ENCODE results near the gene GMFB.

The GMFB gene

DNA sequence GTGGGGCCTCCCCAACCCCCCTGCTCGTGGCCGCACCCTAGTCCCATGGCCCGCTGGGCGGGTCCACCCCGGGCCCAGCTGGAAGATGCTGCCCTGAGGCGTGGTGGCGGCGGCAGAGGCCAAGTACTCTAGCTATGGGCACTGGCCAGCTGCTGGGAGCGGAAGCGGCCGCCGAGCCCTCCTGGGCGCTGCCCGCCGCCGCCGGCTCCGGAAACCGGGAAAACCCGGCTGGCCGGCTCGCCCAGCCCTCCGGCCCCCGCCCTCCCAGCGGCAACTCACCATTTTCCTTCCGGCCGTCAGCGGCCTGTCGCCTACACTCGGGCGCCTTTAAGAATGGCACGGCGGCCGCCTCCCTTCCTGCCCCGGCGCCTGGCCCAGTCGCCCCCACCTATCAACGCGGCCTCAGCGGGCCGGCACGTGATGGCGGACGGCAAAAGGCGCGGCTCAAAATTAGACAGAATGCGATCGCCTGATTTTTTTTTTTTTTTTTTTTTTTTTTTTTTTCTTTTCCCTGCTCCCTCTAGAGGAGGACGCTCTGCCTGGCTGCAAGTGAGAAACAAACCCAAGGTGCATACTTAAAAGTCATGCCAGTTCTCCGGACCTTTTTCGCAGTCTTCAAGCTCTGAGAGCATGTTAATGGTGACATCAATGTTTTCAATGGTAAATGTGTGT is at the start of gene GMFB:
GMFB (minus strand) TSS at position 335 of the 672 bp plus-strand sequence; CDS start at position 282, 53 bp downstream.
- Mint-ChIP-seq H3K4me1 (ENCODE audit: low read depth) (peaks cover 45% of the 10 kb centered on the region), H3K27ac (peak within 1 kb of the TSS; percentile 92), H3K9me3 (no peaks in the 10 kb centered on the region), H3K4me3 (peak within 1 kb of the TSS; percentile 97), H3K27me3 (ENCODE audit: low read depth) (no peaks in the 10 kb centered on the region), H3K36me3 (ENCODE audit: low read depth) (peaks cover 10% of the 10 kb centered on the region)

DNA sequence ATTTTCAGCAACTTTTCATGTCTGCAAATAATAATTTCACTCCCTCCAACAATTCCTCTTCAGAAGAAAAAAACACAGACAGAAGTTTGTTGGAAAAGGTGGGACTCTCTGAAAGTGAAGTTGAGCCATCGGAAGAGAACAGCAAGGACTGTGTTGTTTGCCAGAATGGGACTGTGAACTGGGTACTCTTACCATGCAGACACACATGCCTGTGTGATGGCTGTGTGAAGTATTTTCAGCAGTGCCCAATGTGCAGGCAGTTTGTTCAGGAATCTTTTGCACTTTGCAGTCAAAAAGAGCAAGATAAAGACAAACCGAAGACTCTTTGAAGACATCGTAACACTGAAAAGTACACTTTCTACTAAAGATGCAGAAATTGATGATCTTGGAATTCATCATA is 49.3 kb upstream of the GMFB start:
- no peaks in the 10 kb centered on the region for H3K4me1 Mint-ChIP-seq (ENCODE audit: low read depth)
- H3K27me3 Mint-ChIP-seq (ENCODE audit: low read depth), result no peaks in the 10 kb centered on the region
- no peak overlapping the region for H3K4me3 Mint-ChIP-seq
- H3K9me3 Mint-ChIP-seq, result no peaks in the 10 kb centered on the region
- peaks cover 4% of the 10 kb centered on the region for H3K36me3 Mint-ChIP-seq (ENCODE audit: low read depth)
- H3K27ac Mint-ChIP-seq, result no peak overlapping the region

DNA sequence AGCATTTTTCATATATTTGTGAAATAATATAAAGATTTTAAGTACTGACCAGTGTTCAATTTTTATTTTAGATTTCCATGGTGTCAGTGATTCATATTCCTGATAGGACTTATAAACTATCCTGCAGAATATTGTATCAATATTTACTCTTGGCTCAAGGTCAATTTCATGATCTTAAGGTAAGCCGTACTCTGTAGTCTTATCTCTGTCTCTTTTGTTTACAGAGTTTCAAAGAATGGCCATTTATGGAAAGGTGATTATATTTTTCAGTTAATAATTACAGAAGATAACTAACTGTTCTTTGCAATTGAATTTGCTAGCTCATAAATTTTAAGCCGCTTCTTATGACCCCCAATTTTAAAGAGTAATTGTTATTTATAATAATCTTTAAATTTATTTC is 48.9 kb upstream of the GMFB start:
- H3K4me3 Mint-ChIP-seq, result no peak overlapping the region
- no peaks in the 10 kb centered on the region for H3K9me3 Mint-ChIP-seq
- no peaks in the 10 kb centered on the region for H3K27me3 Mint-ChIP-seq (ENCODE audit: low read depth)
- no peak overlapping the region for H3K27ac Mint-ChIP-seq
- H3K36me3 Mint-ChIP-seq (ENCODE audit: low read depth), result peaks cover 4% of the 10 kb centered on the region
- peaks cover 2% of the 10 kb centered on the region for H3K4me1 Mint-ChIP-seq (ENCODE audit: low read depth)

DNA sequence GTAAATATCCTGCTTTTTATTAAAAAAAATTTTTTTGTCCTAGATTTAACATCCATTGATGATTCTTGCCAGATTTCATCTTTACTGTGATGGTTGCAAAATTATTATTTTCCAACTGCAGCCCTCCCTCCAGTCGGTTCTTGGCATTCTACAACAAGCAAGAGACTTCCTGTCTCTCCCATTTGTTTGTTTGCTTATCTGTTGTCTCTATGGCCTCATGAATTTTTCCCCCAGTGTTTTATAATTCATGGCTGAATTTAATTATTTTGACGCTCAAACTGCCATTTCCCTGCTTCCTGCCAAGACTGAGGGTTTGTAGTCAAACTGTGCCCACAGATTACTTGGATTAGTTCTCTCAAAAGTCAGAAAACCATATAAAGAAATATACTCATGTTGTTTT is 46.9 kb upstream of the GMFB start:
- Mint-ChIP-seq H3K4me3 (no peak overlapping the region), H3K4me1 (ENCODE audit: low read depth) (peaks cover 2% of the 10 kb centered on the region), H3K27ac (no peak overlapping the region), H3K36me3 (ENCODE audit: low read depth) (peaks cover 4% of the 10 kb centered on the region), H3K27me3 (ENCODE audit: low read depth) (no peaks in the 10 kb centered on the region), H3K9me3 (no peaks in the 10 kb centered on the region)

DNA sequence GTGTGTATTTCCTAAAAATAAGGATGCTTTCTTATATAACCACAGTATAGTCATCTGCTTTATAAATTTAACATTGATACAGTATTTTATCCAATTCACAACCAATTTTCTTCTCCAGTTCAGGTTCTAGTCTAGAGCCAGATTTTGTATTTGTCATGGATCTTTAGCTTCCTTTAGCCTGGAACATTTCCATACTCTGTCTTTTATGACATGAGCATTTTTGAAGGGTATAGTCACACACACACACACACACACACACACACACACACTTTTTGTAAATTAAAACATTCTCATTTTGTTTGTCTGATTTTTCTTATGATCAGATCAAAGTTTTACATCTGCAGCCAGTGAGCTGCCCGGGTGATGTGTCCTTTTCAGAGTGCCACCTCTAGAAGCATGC is 46.3 kb upstream of the GMFB start:
- H3K4me3 Mint-ChIP-seq, result no peak overlapping the region
- H3K36me3 Mint-ChIP-seq (ENCODE audit: low read depth), result peaks cover 4% of the 10 kb centered on the region
- H3K27ac Mint-ChIP-seq, result no peak overlapping the region
- H3K4me1 Mint-ChIP-seq (ENCODE audit: low read depth), result peaks cover 2% of the 10 kb centered on the region
- H3K27me3 Mint-ChIP-seq (ENCODE audit: low read depth), result no peaks in the 10 kb centered on the region
- no peaks in the 10 kb centered on the region for H3K9me3 Mint-ChIP-seq

DNA sequence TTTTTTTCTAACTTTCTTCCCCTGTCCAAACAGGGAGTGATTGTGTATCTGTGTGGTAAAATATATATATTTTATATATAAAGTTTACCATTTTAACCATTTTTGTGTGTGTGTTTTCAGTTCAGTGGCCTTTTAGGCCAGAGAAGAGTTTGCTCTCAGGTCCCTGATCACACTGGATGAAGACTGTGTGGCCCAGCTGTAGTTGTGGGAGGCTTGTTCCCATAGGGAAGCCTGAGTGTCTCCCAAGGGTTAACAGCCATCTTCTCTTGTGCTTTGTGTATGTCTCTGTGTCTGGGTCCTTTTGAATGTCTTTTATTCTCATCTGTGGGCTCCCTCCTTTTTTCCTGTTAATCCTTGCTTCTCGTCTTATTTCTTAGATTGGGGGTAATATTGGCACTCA is 44.3 kb upstream of the GMFB start:
- Mint-ChIP-seq H3K27me3 (ENCODE audit: low read depth) (no peaks in the 10 kb centered on the region), H3K27ac (no peak overlapping the region), H3K4me1 (ENCODE audit: low read depth) (peaks cover 2% of the 10 kb centered on the region), H3K4me3 (no peak overlapping the region), H3K9me3 (no peaks in the 10 kb centered on the region), H3K36me3 (ENCODE audit: low read depth) (peaks cover 4% of the 10 kb centered on the region)

DNA sequence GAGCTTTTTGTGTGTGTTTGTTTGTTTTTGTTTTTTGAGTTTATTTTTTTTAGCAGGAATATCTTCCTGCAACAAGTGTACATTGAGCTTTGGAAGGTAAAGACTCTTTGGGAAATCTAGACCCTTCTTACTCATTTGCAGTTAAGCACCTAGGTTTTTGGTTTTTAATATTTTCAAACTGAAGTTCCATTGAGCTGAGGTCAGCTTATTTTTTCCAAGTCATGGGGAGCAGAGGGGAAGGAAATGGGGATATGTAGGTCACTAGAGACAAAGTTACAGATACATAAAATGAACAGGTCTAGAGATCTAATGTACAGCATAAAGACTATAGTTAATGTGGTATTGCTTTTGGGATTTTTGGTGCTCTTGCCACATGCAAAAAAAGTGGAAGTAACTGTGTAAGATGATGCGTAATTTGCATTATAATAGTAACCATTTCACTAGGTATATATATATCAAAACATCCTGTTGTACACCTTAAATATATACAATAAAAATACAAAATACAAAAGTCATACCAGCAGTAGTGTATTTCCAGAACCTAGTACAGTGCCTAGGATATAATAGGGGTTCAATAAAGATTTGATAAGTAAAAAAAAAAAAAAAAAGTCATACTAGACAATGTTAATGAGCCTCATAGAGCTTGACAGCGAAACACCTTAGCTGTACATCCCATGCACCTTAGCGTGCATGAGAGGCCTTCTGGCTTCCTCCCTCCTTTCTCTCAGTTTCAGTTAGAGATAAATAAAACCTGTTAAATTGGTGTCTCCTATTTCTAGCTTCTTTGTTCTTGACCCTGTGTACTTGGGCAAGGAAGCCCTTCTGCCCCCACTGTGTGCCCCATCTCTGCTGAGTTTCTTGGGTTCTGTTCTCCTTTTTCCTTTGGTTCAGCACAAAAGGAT is 43.6 kb upstream of the GMFB start:
- H3K4me3 Mint-ChIP-seq, result no peak overlapping the region
- no peak overlapping the region for H3K27ac Mint-ChIP-seq
- no peaks in the 10 kb centered on the region for H3K27me3 Mint-ChIP-seq (ENCODE audit: low read depth)
- peaks cover 2% of the 10 kb centered on the region for H3K4me1 Mint-ChIP-seq (ENCODE audit: low read depth)
- H3K36me3 Mint-ChIP-seq (ENCODE audit: low read depth), result peaks cover 4% of the 10 kb centered on the region
- H3K9me3 Mint-ChIP-seq, result no peaks in the 10 kb centered on the region

DNA sequence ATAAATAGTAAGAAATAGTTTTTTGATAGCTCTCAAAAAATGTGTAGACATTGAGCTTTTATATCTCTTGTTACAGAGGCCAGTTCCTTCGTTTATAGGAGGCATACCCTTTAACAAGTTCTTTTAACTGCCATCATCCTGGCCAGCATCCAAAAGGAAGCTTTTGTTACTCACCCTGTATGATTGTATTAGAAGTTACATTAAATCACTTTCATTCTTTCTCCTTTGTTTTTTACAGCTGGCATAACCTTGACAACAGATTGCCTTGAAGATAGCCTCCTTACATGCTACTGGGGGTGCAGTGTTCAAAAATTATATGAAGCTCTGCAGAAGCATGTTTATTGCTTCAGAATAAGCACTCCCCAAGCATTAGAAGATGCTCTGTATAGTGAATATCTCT is 41.0 kb upstream of the GMFB start:
- H3K9me3 Mint-ChIP-seq, result no peaks in the 10 kb centered on the region
- H3K27ac Mint-ChIP-seq, result no peak overlapping the region
- H3K4me1 Mint-ChIP-seq (ENCODE audit: low read depth), result peaks cover 2% of the 10 kb centered on the region
- no peaks in the 10 kb centered on the region for H3K27me3 Mint-ChIP-seq (ENCODE audit: low read depth)
- no peaks in the 10 kb centered on the region for H3K36me3 Mint-ChIP-seq (ENCODE audit: low read depth)
- no peak overlapping the region for H3K4me3 Mint-ChIP-seq

DNA sequence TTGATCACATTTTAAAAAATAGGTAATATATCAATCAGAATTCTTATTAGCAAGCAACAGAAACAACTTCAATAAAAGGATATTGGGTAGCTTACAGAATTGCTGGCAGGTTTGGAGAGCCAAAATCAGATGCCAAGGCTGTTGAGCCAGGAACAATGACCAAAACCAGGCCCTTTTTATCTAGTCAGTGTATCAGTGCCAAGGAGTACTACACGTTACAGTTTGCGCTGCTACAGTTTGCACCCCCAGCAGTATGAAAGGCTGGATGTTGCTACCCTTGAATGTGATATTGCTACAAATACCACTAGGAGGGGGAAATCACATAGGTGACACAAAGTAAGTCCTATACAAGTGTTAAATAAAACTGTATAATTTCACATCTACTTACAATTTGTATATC is 40.2 kb upstream of the GMFB start:
- peaks cover 2% of the 10 kb centered on the region for H3K4me1 Mint-ChIP-seq (ENCODE audit: low read depth)
- H3K4me3 Mint-ChIP-seq, result no peak overlapping the region
- H3K27ac Mint-ChIP-seq, result no peak overlapping the region
- H3K9me3 Mint-ChIP-seq, result no peaks in the 10 kb centered on the region
- no peaks in the 10 kb centered on the region for H3K27me3 Mint-ChIP-seq (ENCODE audit: low read depth)
- H3K36me3 Mint-ChIP-seq (ENCODE audit: low read depth), result peaks cover 5% of the 10 kb centered on the region

DNA sequence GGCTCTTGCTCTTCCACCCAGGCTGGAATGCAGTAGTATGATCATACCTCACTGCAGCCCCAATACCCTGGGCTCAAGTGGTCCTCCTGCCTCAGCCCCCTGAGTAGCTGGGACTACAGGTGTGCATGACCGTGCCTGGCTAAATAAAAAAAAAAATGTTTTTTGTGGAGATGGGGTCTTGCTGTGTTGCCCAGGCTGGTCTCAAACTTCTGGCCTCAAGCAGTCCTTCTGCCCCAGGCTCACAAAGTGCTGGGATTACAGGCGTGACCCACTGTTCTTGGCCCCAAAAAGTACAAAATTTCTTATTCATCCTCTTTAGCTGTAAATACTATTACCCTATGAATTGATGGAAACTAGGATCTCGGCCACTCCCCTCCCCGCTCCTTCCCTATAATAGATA is 35.6 kb upstream of the GMFB start:
- H3K27me3 Mint-ChIP-seq (ENCODE audit: low read depth), result no peaks in the 10 kb centered on the region
- peaks cover 16% of the 10 kb centered on the region for H3K36me3 Mint-ChIP-seq (ENCODE audit: low read depth)
- H3K27ac Mint-ChIP-seq, result no peak overlapping the region
- no peaks in the 10 kb centered on the region for H3K4me1 Mint-ChIP-seq (ENCODE audit: low read depth)
- H3K9me3 Mint-ChIP-seq, result no peaks in the 10 kb centered on the region
- H3K4me3 Mint-ChIP-seq, result no peak overlapping the region

DNA sequence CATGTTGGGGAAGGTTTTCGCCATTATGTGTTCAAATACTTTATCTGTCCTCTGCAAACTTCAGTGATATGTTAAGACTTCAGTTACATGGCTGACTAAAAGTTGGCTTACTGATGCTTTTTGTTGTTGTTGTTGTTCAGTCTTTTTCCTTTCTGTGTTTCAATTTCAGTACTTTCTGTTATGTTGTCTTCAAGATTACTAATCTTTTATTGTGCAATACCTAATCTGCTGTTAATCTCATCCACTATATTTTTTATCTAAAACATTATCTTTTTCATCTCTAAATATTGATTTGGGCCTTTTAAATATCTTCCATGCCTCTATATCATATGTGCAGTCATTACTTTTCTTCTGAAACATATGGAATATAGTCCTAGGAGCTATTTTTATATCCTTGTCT is 27.9 kb upstream of the GMFB start:
- H3K36me3 Mint-ChIP-seq (ENCODE audit: low read depth), result peaks cover 22% of the 10 kb centered on the region
- H3K4me3 Mint-ChIP-seq, result no peak overlapping the region
- no peak overlapping the region for H3K27ac Mint-ChIP-seq
- peaks cover 21% of the 10 kb centered on the region for H3K9me3 Mint-ChIP-seq
- H3K27me3 Mint-ChIP-seq (ENCODE audit: low read depth), result no peaks in the 10 kb centered on the region
- H3K4me1 Mint-ChIP-seq (ENCODE audit: low read depth), result peaks cover 15% of the 10 kb centered on the region

DNA sequence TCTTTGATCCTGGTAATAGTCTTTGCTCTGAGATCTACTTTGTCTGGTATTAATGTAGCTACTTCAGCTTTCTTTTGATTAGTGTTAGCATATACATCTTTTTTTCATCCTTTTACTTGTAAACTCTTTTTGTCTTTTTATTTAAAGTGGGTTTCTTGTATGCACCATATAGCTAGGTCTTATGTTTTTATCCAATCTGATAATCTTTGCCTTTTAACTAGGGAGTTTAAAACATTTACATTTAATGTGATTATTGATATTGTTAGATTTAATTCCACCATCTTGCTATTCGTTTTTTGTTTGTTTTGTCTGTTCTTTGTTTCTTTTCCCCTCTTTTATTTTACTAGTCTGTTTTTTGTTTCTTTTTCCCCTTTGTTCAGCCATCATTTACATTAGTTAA is 26.9 kb upstream of the GMFB start:
- peaks cover 21% of the 10 kb centered on the region for H3K4me1 Mint-ChIP-seq (ENCODE audit: low read depth)
- H3K9me3 Mint-ChIP-seq, result peaks cover 21% of the 10 kb centered on the region
- H3K4me3 Mint-ChIP-seq, result no peak overlapping the region
- H3K36me3 Mint-ChIP-seq (ENCODE audit: low read depth), result peaks cover 22% of the 10 kb centered on the region
- no peaks in the 10 kb centered on the region for H3K27me3 Mint-ChIP-seq (ENCODE audit: low read depth)
- H3K27ac Mint-ChIP-seq, result no peak overlapping the region

DNA sequence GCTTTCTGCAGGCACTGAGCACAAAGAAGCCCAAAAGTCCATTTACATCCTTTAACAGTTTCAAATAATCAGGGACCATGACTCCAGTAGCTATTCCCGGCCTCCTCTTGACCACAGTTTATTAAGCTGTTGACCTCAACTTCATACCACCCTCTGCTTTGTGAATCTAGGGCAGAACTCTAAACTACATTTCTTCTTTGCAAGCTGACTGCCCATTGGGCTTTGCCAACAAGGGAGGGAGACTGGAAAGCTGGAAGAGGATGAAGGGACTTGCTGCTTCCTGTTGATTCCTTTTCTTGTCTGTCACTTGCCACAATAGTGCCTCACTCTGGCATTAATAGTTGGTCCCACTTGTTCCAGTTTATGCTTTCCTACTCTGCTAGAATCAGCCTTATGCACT is 23.6 kb upstream of the GMFB start:
- Mint-ChIP-seq H3K4me1 (ENCODE audit: low read depth) (peaks cover 32% of the 10 kb centered on the region), H3K4me3 (no peak overlapping the region)

DNA sequence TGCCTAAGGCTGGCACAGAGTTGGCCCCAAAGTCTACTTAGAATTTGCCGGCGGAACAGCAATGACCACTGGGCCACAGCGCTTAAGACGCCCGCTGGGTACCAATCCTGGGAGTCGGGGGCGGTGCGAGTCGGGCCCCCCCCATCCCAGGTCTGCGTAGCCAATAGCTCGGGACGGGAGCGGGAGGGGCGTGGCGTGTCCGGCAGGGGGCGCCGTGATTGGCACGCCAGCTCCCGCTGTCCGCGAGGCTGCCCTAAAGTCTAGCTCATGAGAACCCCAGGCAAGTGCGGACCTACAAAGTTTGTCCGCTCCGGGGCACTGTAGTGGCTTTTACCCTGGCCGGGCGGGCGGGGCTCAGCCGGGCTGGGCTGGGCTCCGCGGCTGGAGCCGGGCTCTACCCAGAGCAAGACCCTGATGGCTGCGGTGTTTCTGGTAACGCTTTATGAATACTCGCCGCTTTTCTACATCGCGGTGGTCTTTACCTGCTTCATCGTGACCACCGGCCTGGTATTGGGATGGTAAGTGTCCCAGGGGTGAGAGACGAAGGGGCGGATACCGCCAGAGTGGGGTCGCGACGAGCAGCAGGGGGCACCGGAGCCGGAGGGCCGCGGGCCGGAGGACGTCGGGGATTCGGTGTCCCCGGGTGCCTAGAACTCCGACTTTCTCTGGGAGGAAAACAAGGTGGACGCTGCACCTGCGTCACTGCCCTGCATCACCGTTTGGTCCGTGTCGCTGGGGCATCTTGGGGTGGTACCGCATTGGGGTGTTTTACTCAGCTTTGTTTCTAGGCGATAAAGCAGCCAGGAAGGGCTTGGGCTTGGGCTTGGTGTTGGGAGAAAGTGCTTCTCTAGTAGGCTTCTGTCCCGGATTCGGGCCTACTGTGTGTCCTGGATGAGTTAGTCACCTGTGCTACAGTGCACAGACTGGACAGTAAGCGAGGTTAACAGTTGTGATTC is 21.0 kb upstream of the GMFB start, which contains the start of gene CGRRF1:
CGRRF1 (plus strand) TSS at position 361 of the 956 bp plus-strand sequence; CDS start at position 415, 54 bp downstream.
- Mint-ChIP-seq H3K4me1 (ENCODE audit: low read depth) (peaks cover 29% of the 10 kb centered on the region), H3K4me3 (peak within 1 kb of the TSS; percentile 93), H3K27ac (peak within 1 kb of the TSS; percentile 82), H3K9me3 (no peaks in the 10 kb centered on the region), H3K27me3 (ENCODE audit: low read depth) (peaks cover 9% of the 10 kb centered on the region), H3K36me3 (ENCODE audit: low read depth) (peaks cover 7% of the 10 kb centered on the region)

More for the DNA sequence above, 23.6 kb upstream of the GMFB start:
- peaks cover 18% of the 10 kb centered on the region for H3K9me3 Mint-ChIP-seq
- H3K27me3 Mint-ChIP-seq (ENCODE audit: low read depth), result no peaks in the 10 kb centered on the region
- peaks cover 18% of the 10 kb centered on the region for H3K36me3 Mint-ChIP-seq (ENCODE audit: low read depth)
- no peak overlapping the region for H3K27ac Mint-ChIP-seq
